Activated CD4-positive, CD25-positive, alpha-beta regulatory T cell treated with anti-CD3 and anti-CD28 coated beads, Interleukin-2, amount 50 U/mL, for 24 hours (primary cell): Measurements from ENCODE around the gene ZFYVE28.

ENCODE experiments used
- ATAC-seq, 2 donors: fragments of 150-1000 bp; cut with Tn5 transposase; one replicate each; pipeline ENCODE4 v1.10.0; 2021; ENCODE audit warnings: mild to moderate bottlenecking in 1 of 2, moderate library complexity in 1 of 2

The ZFYVE28 gene

GRCh38 chr4:2302387-2303119 lies 115.9 kb downstream of the ZFYVE28 start:
- no peak for ATAC-seq

GRCh38 chr4:2301806-2302205 lies 116.6 kb downstream of the ZFYVE28 start:
- no peak for ATAC-seq

GRCh38 chr4:2301225-2301642 lies 117.2 kb downstream of the ZFYVE28 start:
- ATAC-seq: no peak

GRCh38 chr4:2300431-2301224 lies 117.8 kb downstream of the ZFYVE28 start:
- ATAC-seq: no peak

GRCh38 chr4:2299794-2300193 lies 118.7 kb downstream of the ZFYVE28 start:
- no peak for ATAC-seq

GRCh38 chr4:2298532-2298991 lies 119.9 kb downstream of the ZFYVE28 start:
- no peak for ATAC-seq

GRCh38 chr4:2297606-2298531 lies 120.6 kb downstream of the ZFYVE28 start:
- ATAC-seq: no peak

GRCh38 chr4:2296631-2297601 lies 121.5 kb downstream of the ZFYVE28 start:
- ATAC-seq: no peak

- ATAC-seq: no peak
These were observed 122.5 kb downstream of the ZFYVE28 start for GRCh38 chr4:2295900-2296442.

- no peak for ATAC-seq
These were observed 122.9 kb downstream of the ZFYVE28 start for GRCh38 chr4:2295500-2295899.

GRCh38 chr4:2292646-2293108 lies 125.8 kb downstream of the ZFYVE28 start:
- no peak for ATAC-seq

- no peak for ATAC-seq
These were observed 126.5 kb downstream of the ZFYVE28 start for GRCh38 chr4:2291705-2292645.

- ATAC-seq: peak; percentile 53 to 80
These were observed 127.3 kb downstream of the ZFYVE28 start for GRCh38 chr4:2290974-2291704.

- ATAC-seq: no peak
These were observed 128.0 kb downstream of the ZFYVE28 start for GRCh38 chr4:2290488-2290887.

- ATAC-seq: no peak
These were observed 128.5 kb downstream of the ZFYVE28 start for GRCh38 chr4:2289955-2290333.

- ATAC-seq: no peak
These were observed 129.0 kb downstream of the ZFYVE28 start for GRCh38 chr4:2289311-2289954.

GRCh38 chr4:2288051-2288541 lies 130.3 kb downstream of the ZFYVE28 start:
- no peak for ATAC-seq

GRCh38 chr4:2287594-2287915 lies 130.9 kb downstream of the ZFYVE28 start:
- no peak for ATAC-seq
